HepG2 (cell line): ENCODE results near the gene HEXD. TPM values are rescaled to one million over a fixed set of nuclear protein-coding genes. Genes with fewer than 3 reads are reported as not detected.

Experiments
- ATAC-seq: fragments of 200-7000 bp; cut with Tn5 transposase; 3 replicates; pipeline ENCODE4 v1.9.1; 2020; ENCODE audit warnings: mild to moderate bottlenecking, moderate library complexity
- BruUV-seq: library from RNA; stranded (reverse); fragments of 400-500 nt; replicated peaks from 2 replicates; lab custom pipeline; 2021; lab: Mats Ljungman, UMichigan
- CTCF ChIA-PET: fragments of 300-600 bp; formaldehyde crosslinking; extraction: SDS; loops from one replicate; lab custom pipeline; 2021; ENCODE audit warnings: low total read pairs, inconsistent platforms, low intra/inter-chr PET ratio; lab: Yijun Ruan, JAX
- POLR2A ChIA-PET: fragments of 350-600 bp; sonication (Branson Sonifier 250); formaldehyde crosslinking; loops from one replicate; lab custom pipeline; 2020; ENCODE audit warnings: antibody characterized with exemption, inconsistent platforms; lab: Yijun Ruan, JAX
- DNase-seq: peaks from one replicate; pipeline ENCODE4 v3.0.0-alpha.2; 2015; ENCODE audit warnings: low spot score
- FAIRE-seq: peaks from 3 replicates; lab custom pipeline; 2011; peaks lifted over from hg19 to GRCh38; lab: Jason Lieb, UNC
- H2AFZ ChIP-seq: one replicate; pipeline ENCODE4 v1.6.1; 2011; ENCODE audit warnings: low read length, inconsistent platforms
- H3K27ac ChIP-seq: fragments of 300-600 bp; 3 replicates; pipeline ENCODE4 v1.8.0; 2011; ENCODE audit warnings: mixed run types, mild to moderate bottlenecking, mixed read lengths, low read length, inconsistent platforms; ENCODE audit not compliant: insufficient read depth; ENCODE audit errors: extremely low read length
- H3K27me3 ChIP-seq, 2 experiments: fragments of 200-600 bp in 1 of 2; 2 replicates in 1 of 2; 3 replicates in 1 of 2; pipeline versions ENCODE4 v1.6.0 to v1.8.0; 2011; ENCODE audit warnings: low read length in 2 of 2, mild to moderate bottlenecking in 2 of 2, moderate library complexity in 2 of 2, inconsistent platforms in 1 of 2; ENCODE audit not compliant: insufficient read depth in 2 of 2, control insufficient read depth in 1 of 2
- H3K36me3 ChIP-seq, 2 experiments: fragments of 200-600 bp in 1 of 2; replicated peaks in 1 of 2; 2 replicates in 1 of 2; 3 replicates in 1 of 2; pipeline versions ENCODE4 v1.5.1 to v1.8.0; 2011; ENCODE audit warnings: low read length in 2 of 2, inconsistent platforms in 1 of 2; ENCODE audit not compliant: insufficient read depth in 2 of 2, control insufficient read depth in 1 of 2
- H3K4me1 ChIP-seq: 2 replicates; pipeline ENCODE4 v1.5.1; 2012; ENCODE audit warnings: low read length, inconsistent platforms; ENCODE audit not compliant: insufficient read depth
- H3K4me2 ChIP-seq: 2 replicates; pipeline ENCODE4 v1.6.0; 2011; ENCODE audit warnings: low read depth, low read length, inconsistent platforms
- H3K4me3 ChIP-seq, 3 experiments: fragments of 200-600 bp in 1 of 3; sonication (generic), shearing (Covaris generic) in 1 of 3; replicated peaks in 1 of 3; 2 replicates each; pipeline ENCODE4 v1.5.1; 2011 to 2016; ENCODE audit warnings: low read length in 3 of 3, inconsistent platforms in 2 of 3, low read depth in 2 of 3, mild to moderate bottlenecking in 2 of 3, control low read depth in 1 of 3, mixed read lengths in 1 of 3; ENCODE audit not compliant: insufficient read depth in 1 of 3
- H3K79me2 ChIP-seq: one replicate; pipeline ENCODE4 v1.6.1; 2011; ENCODE audit warnings: low read length, inconsistent platforms; ENCODE audit not compliant: insufficient read depth
- H3K9ac ChIP-seq: 2 replicates; pipeline ENCODE4 v1.6.0; 2011; ENCODE audit warnings: mild to moderate bottlenecking, low read depth, low read length, inconsistent platforms; ENCODE audit not compliant: insufficient read depth
- H3K9me3 ChIP-seq: 2 replicates; pipeline ENCODE4 v1.5.1; 2012; ENCODE audit warnings: mild to moderate bottlenecking, low read length
- H4K20me1 ChIP-seq: 2 replicates; pipeline ENCODE4 v1.6.0; 2011; ENCODE audit warnings: inconsistent platforms, mild to moderate bottlenecking, low read length, moderate library complexity; ENCODE audit not compliant: insufficient read depth
- AGO2 ChIP-seq: fragments of 200-400 bp; formaldehyde crosslinking; optimal IDR thresholded peaks from 2 replicates; pipeline ENCODE3; 2017; ENCODE audit warnings: mild to moderate bottlenecking, low read depth, low read length, moderate library complexity
- EED ChIP-seq: sonication (generic); formaldehyde crosslinking; IDR thresholded peaks from 2 replicates; pipeline ENCODE4 v1.5.0; 2020; ENCODE audit warnings: mild to moderate bottlenecking, missing genetic modification reagents
- EP300 ChIP-seq, 3 experiments: sonication (generic) in 1 of 3; formaldehyde crosslinking in 1 of 3; IDR thresholded peaks; 2 replicates each; pipeline versions ENCODE4 v1.5.1 to v1.6.1; 2011 to 2020; ENCODE audit warnings: low read depth in 2 of 3, low read length in 2 of 3, borderline replicate concordance in 1 of 3, improper control_type of control experiment in 1 of 3, mild to moderate bottlenecking in 1 of 3, missing genetic modification reagents in 1 of 3, moderate library complexity in 1 of 3
- GPBP1L1 ChIP-seq: sonication (generic); formaldehyde crosslinking; IDR thresholded peaks from 2 replicates; pipeline ENCODE4 v1.5.0; 2020; ENCODE audit warnings: mild to moderate bottlenecking, missing genetic modification reagents
- RFX5 ChIP-seq: IDR thresholded peaks from 2 replicates; pipeline ENCODE4 v1.6.1; 2011; ENCODE audit warnings: low read depth, low read length, improper control_type of control experiment
- ZNF263 ChIP-seq: sonication (generic); formaldehyde crosslinking; IDR thresholded peaks from 2 replicates; pipeline ENCODE4 v1.4.0; 2020; ENCODE audit warnings: missing genetic modification reagents
- ZNF292 ChIP-seq: sonication (generic); formaldehyde crosslinking; IDR thresholded peaks from 2 replicates; pipeline ENCODE4 v1.8.1; 2022; ENCODE audit warnings: mild to moderate bottlenecking, low read depth, missing genetic modification reagents, borderline replicate concordance
- WGBS: methylation state at CpG from one replicate; pipeline ENCODE4 v1.1.6; 2017; ENCODE audit warnings: low lambda C conversion rate; 5-methylcytosine and 5-hydroxymethylcytosine counted together
- in situ Hi-C: cut with HindIII; loops from 2 replicates; pipeline ENCODE4 v1.10.0; 2017; ENCODE audit warnings: low pct_unique_long_range_greater_than_20kb; ENCODE audit not compliant: extremely low pct_ligation_motif_present
- intact Hi-C: fragments of 100-400 bp; cut with micrococcal nuclease; formaldehyde crosslinking; loops from one replicate; pipeline ENCODE4 v1.10.0; 2022; ENCODE audit not compliant: unreplicated experiment
- polyA plus RNA-seq, 8 experiments: library from polyadenylated mRNA; depleted of rRNA in 3 of 8; stranded (reverse) in 7 of 8; unstranded in 1 of 8; fragments of >200 nt; fragmentation: Illumina TruSeq in 4 of 8; extraction: Trizol in 4 of 8; gene quantifications; 2 replicates each; pipeline versions ENCODE4 v1.2.1 to v1.2.3, GENCODE V29; 2011 to 2016; ENCODE audit warnings: low read depth in 4 of 8, missing spikeins in 1 of 8, mixed read lengths in 1 of 8; ENCODE audit not compliant: insufficient read depth in 1 of 8
- total RNA-seq, 5 experiments: library from RNA; depleted of rRNA; stranded (reverse); fragments of >200 nt; fragmentation: Illumina TruSeq; extraction: Trizol; gene quantifications; 2 replicates each; pipeline ENCODE4 v1.2.3, GENCODE V29; 2016; ENCODE audit warnings: low read depth in 1 of 5

Gene HEXD
- total and polyA plus RNA-seq, 2 of the 13 experiments (the other 11 are each of a cell fraction or from before 2014, with no cell fraction given): 22.3 to 41.8 TPM

GRCh38 chr17:82390860-82391435, 27.2 kb upstream of the HEXD start:
- Histone ChIP-seq H3K9ac (no peak overlapping the region), H3K4me1 (peaks cover 11% of the 10 kb centered on the region), H3K27me3 (peaks cover 5 to 18% of the 10 kb centered on the region in 2 experiments; a peak in 3 of 5 replicates), H3K9me3 (no peaks in the 10 kb centered on the region), H3K4me3 (no peak overlapping the region), H2AFZ (no peak overlapping the region), H4K20me1 (no peaks in the 10 kb centered on the region), H3K79me2 (no peaks in the 10 kb centered on the region), H3K27ac (no peak overlapping the region), H3K4me2 (no peak overlapping the region), H3K36me3 (peaks cover 8 to 17% of the 10 kb centered on the region in 2 experiments; a peak in 4 of 5 replicates)
- ChIA-PET POLR2A (no interaction called here), CTCF (no interaction called here)
- in situ Hi-C loops (no loop called here), intact Hi-C loops (no loop called here)
- ATAC-seq: no peak
- no peak for TF ChIP-seq EP300 (IDR thresholded peaks at IDR 0.05; ENCODE audit: low read depth in 2 of 2, low read length in 2 of 2)
- no peak for TF ChIP-seq EP300 (CRISPR knock-in tag; IDR thresholded peaks at IDR 0.05; ENCODE audit: borderline replicate concordance)
- peak; percentile 84 for TF ChIP-seq AGO2
- no peak for TF ChIP-seq ZNF292 (CRISPR knock-in tag)
- 0 out of 2 replicates have a peak, but pooled peaks have one; percentile 27 for TF ChIP-seq ZNF263
- TF ChIP-seq RFX5: no peak
- TF ChIP-seq EED (CRISPR knock-in tag): no peak
- TF ChIP-seq GPBP1L1 (CRISPR knock-in tag): no peak
- DNase-seq: no peak
- TSS peak; percentile 39 for BruUV-seq
- WGBS: 91% methylated on average over 11 of the region's 13 CpGs
- no peak for FAIRE-seq
